ENCODE results near the gene HTR3E. TPM values are rescaled to one million over a fixed set of nuclear protein-coding genes. Genes with fewer than 3 reads are reported as not detected.

HTR3E gene
- total RNA-seq, 2 experiments from 2014 or later = not detected

- Histone ChIP-seq H3K4me3 (ENCODE audit: low read length) (no peak overlapping the region), H3K36me3 (ENCODE audit: insufficient read depth, low read length) (peaks cover 71% of the 10 kb centered on the region), H3K27me3 (ENCODE audit: control insufficient read depth in 1 of 2, insufficient read depth in 2 of 2, low read length in 2 of 2) (no peaks in the 10 kb centered on the region), H3K9me3 (ENCODE audit: control insufficient read depth in 1 of 2, insufficient read depth in 1 of 2, low read length in 2 of 2) (no peaks in the 10 kb centered on the region), H3K4me1 (ENCODE audit: insufficient read depth, low read length) (peaks cover 16% of the 10 kb centered on the region), H3K27ac (ENCODE audit: low read depth in 1 of 2, low read length in 2 of 2) (no peak overlapping the region)
- H3K27me3 Mint-ChIP-seq = no peaks in the 10 kb centered on the region
- POLR2A ChIA-PET = no interaction called here
- intact Hi-C loops (cut with DNase I, micrococcal nuclease) = loop anchor here in 1 of 2 experiments (10.0 kb wide), 2 partner anchors 374 to 404 kb away; no protein-coding TSS in a partner anchor
- H3K9me3 Mint-ChIP-seq = no peaks in the 10 kb centered on the region
- H3K4me1 Mint-ChIP-seq (ENCODE audit: low read depth) = peaks cover 27% of the 10 kb centered on the region
- H3K27ac Mint-ChIP-seq = no peak overlapping the region
- DNase-seq = no peak
- ATAC-seq (ENCODE audit: poor library complexity) = no peak
- TF ChIP-seq CTCF (IDR thresholded peaks at IDR 0.05) = no peak
- peaks cover 84% of the 10 kb centered on the region for H3K36me3 Mint-ChIP-seq (ENCODE audit: low read depth)
- H3K4me3 Mint-ChIP-seq = peak overlapping the region; percentile 39
- CTCF ChIA-PET = no interaction called here
Measured at GRCh38 chr3:184140436-184140835, 43.6 kb downstream of the HTR3E start.

- ChIA-PET POLR2A (no interaction called here), CTCF (no interaction called here)
- Histone ChIP-seq H3K9me3 (ENCODE audit: control insufficient read depth in 1 of 2, insufficient read depth in 1 of 2, low read length in 2 of 2) (no peaks in the 10 kb centered on the region), H3K4me1 (ENCODE audit: insufficient read depth, low read length) (peaks cover 3% of the 10 kb centered on the region), H3K4me3 (ENCODE audit: low read length) (no peak overlapping the region), H3K36me3 (ENCODE audit: insufficient read depth, low read length) (peaks cover 82% of the 10 kb centered on the region), H3K27ac (ENCODE audit: low read depth in 1 of 2, low read length in 2 of 2) (no peak overlapping the region), H3K27me3 (ENCODE audit: control insufficient read depth in 1 of 2, insufficient read depth in 2 of 2, low read length in 2 of 2) (no peaks in the 10 kb centered on the region)
- DNase-seq = no peak
- no peaks in the 10 kb centered on the region for H3K27me3 Mint-ChIP-seq
- no peaks in the 10 kb centered on the region for H3K9me3 Mint-ChIP-seq
- peaks cover 10% of the 10 kb centered on the region for H3K4me1 Mint-ChIP-seq (ENCODE audit: low read depth)
- H3K27ac Mint-ChIP-seq = no peak overlapping the region
- no peak for ATAC-seq (ENCODE audit: poor library complexity)
- H3K36me3 Mint-ChIP-seq (ENCODE audit: low read depth) = peaks cover 81% of the 10 kb centered on the region
- intact Hi-C loops (cut with DNase I, micrococcal nuclease) = loop anchor here in 1 of 2 experiments (10.0 kb wide), 2 partner anchors 373 to 403 kb away; no protein-coding TSS in a partner anchor
- H3K4me3 Mint-ChIP-seq = no peak overlapping the region
- no peak for TF ChIP-seq CTCF (IDR thresholded peaks at IDR 0.05)
Measured at GRCh38 chr3:184142199-184142598, 45.3 kb downstream of the HTR3E start.

GRCh38 chr3:184143327-184143726, 46.5 kb downstream of the HTR3E start:
- Mint-ChIP-seq H3K27me3 (no peaks in the 10 kb centered on the region), H3K27ac (no peak overlapping the region), H3K9me3 (no peaks in the 10 kb centered on the region), H3K4me1 (ENCODE audit: low read depth) (no peaks in the 10 kb centered on the region), H3K36me3 (ENCODE audit: low read depth) (peaks cover 71% of the 10 kb centered on the region), H3K4me3 (no peak overlapping the region)
- no peak for ATAC-seq (ENCODE audit: poor library complexity)
- Histone ChIP-seq H3K27me3 (ENCODE audit: control insufficient read depth in 1 of 2, insufficient read depth in 2 of 2, low read length in 2 of 2) (no peaks in the 10 kb centered on the region), H3K27ac (ENCODE audit: low read depth in 1 of 2, low read length in 2 of 2) (no peak overlapping the region), H3K4me3 (ENCODE audit: low read length) (no peak overlapping the region), H3K36me3 (ENCODE audit: insufficient read depth, low read length) (peaks cover 73% of the 10 kb centered on the region), H3K4me1 (ENCODE audit: insufficient read depth, low read length) (no peaks in the 10 kb centered on the region), H3K9me3 (ENCODE audit: control insufficient read depth in 1 of 2, insufficient read depth in 1 of 2, low read length in 2 of 2) (no peaks in the 10 kb centered on the region)
- no peak for TF ChIP-seq CTCF (IDR thresholded peaks at IDR 0.05)
- intact Hi-C loops (cut with DNase I, micrococcal nuclease) = loop anchor here in 1 of 2 experiments (10.0 kb wide), 2 partner anchors 371 to 401 kb away; no protein-coding TSS in a partner anchor
- POLR2A ChIA-PET = no interaction called here
- no peak for DNase-seq
- CTCF ChIA-PET = no interaction called here
